Left forelimb (tissue), 1 donor: ENCODE results near the gene JAG1.

Source experiments
- DNase-seq: peaks from one replicate; pipeline ENCODE4 v3.0.0-alpha.2; 2018; ENCODE audit warnings: low spot score

JAG1 gene

DNA sequence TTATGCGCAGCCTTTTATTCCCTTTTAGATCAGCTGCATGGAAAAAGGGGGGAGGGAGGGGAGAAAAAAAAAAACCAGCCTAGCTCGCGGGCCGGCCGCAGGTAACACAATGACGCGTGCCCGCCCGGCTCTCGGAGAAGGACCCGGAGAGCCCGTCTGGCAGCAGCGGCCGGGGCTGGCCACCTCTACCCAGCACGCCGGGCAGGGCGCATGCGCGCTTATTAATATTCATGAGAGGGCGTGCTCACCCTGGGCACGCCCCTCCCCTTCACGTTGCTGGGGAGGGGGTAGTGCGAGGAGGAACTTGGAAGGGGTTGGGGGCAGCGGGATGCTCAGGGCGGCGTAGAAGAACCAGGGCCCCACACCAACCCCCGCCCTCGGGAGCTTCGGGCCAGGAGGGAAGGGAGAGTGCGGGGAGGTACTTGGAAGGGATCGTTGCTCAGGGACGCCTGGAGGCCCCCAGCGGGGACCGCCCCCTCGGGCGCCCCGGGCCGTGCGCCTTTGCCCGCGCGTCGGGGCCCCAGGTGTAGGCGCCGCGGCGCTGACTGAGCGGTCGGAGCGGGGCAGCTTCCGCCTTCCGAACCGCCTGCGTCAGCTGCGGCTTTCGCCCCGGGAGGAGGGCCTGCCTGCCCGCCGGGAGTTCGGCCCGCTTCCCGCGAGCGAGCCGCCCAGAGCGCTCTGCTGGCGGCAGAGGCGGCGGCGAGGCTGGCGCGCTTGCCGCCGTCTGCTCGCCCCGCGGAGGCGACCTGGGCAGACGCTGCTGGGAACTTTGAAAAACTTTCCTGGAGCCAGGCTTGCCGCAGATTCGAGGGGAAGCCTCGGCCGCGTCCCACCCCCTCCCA is at the start of gene JAG1:
JAG1 (minus strand) TSS at position 158 of the 842 bp plus-strand sequence. CDS start 469 bp downstream, outside the sequence.
- DNase-seq = peak; percentile 95

DNA sequence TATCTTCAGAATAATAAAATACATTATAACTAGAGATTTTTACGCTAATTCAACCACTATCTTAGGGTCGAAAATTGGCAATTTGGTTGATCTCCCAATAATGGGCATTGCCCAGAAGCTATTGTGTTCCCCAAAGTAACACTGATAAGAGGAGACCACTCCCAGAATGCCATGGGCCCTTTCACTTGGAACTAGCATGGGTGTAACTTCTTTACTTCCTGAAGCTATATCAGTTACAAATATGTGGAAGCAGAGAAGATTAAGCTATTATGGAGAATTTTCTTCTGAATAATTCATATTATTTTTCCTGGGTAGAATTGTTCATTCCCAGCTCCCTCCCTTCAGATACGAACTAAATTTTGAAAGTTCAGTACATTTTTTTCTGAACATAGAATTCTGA is 48.2 kb upstream of the JAG1 start:
- DNase-seq = no peak

DNA sequence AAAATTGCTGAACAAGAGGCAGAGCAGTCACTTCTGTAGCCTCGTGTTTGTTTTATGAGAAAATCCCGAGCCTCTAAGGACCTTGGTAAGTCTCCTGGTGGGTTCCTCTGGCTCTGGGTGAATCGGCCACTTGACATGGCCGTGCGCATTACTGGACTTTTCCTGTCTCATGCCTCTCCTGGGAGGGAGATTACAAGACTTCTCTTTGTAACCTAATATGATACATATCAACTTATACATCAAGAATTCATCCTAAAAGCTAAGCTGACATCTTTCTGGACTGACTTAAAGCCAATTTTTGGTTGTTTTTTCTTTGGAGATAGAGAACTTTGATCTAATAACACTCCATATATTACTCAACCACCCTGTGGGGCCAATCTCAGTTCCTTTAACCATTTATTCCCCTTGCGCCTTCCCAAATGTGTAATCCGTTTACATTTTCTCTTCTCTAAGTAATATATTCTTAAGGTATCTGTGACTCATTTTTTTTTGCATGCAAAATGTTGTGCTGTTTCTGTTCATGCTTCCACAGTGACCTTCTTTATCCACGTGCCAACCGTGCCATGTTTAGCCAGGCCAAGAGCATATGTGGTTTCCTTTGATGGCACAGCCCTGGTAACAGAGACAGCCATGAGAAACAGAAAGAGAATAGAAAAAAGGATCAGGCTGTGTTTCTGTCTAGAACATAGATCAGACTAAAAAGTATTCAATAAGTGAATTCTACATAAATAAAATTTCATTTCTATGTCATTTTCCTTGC is 47.5 kb upstream of the JAG1 start:
- no peak for DNase-seq

DNA sequence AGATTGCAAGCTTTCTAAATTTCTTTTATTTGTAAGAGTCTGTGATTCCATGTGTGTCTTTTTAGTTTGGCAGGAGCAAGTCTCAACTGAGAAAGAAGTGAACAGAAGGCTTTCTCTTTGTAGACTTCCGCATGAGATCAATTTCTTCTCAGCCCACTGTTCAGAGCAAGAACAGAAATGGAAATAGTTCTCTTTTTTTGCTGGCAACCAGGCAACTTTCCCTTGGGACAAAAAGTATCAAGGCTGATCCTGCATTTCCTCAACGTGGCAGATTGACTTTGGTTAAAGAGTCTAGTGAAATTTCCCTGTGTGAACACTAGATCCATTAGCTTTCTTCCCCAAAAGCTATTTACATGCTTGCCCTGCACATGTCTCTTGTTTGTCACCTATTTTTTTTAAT is 46.8 kb upstream of the JAG1 start:
- no peak for DNase-seq

DNA sequence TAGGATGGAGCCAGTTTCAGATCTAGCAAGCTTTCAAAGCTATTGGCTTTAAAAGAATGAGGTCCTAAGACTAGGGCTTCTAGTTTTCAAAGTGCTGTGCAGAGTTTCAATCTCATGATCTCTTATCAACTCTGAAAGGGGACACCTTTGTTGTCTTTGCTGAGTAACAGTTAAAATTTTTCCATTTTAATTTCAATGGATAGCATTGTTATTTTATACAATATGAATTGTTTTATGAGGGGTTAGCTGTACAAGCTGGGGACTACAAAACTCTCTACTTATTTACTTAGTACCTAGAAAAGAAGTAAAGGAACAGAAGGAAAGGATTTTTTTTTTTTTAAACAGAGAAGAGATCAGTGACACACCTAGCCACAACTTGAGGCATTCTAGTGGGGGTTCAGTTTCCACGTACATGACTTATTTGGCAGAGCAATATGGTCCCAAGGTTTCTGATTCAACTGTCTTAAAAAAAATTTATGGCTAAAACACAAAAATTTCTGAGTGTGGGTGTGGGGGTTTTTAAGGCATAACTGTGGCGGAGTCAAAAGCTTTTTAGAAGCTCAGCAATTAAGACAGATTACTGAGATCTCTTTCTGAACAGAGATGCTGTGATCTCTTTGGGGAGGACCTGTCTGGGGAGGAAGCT is 46.1 kb upstream of the JAG1 start:
- no peak for DNase-seq

DNA sequence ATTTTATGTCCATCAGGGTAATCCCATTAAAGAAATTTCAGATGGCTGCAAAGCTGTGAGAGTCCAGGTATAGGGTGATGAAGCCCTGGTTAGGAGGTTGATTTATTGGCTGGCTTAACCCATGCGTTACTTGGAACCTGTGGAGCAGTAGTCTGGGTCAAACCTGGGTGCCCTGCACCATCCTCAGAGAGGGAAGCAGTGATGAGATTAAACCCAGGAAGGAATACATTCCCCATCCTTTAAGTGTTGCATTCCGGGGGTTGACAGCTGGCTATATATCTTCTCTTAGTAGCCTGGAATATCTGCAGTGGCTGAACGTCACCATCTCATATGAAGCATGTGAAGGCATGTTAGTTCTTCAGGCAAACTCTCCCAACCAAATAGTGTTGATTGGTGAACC is 44.9 kb upstream of the JAG1 start:
- no peak for DNase-seq

DNA sequence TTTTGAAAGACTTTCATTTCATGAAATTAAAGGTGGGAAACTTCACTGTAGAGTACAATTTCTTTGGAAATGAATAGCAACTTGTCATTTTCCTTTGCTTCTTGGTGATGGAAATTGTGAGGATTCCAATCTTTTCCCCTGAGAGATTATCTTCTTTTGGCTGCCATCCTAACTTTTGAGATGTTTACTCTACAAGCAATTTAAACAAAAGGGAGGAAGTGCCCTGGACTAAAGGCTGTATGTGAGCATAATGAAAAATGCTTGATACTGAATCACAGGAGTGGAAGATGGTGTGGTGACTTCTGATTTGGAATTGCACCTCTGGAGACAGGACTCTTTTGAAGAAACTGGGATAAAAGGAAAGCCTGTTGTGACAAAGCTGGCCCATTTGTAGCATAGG is 43.1 kb upstream of the JAG1 start:
- no peak for DNase-seq

DNA sequence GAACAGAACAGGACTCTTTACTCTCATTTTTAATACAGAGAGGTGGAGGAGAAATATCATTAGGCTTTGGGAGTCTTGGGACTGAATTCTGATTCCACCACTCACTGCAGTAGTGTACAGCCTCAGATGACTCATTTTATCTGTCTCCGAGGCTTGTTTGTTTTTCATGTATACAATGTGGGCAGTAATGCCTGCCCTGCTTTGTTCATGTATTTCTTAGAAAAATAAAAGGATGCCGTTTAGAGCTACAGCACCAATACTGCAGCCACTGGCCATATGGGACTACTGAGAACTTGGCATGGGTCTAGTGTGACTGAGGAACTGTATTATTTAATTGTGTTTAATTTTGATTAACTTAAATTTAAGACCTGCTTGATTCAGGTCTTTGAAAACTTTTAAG is 41.2 kb upstream of the JAG1 start:
- no peak for DNase-seq

DNA sequence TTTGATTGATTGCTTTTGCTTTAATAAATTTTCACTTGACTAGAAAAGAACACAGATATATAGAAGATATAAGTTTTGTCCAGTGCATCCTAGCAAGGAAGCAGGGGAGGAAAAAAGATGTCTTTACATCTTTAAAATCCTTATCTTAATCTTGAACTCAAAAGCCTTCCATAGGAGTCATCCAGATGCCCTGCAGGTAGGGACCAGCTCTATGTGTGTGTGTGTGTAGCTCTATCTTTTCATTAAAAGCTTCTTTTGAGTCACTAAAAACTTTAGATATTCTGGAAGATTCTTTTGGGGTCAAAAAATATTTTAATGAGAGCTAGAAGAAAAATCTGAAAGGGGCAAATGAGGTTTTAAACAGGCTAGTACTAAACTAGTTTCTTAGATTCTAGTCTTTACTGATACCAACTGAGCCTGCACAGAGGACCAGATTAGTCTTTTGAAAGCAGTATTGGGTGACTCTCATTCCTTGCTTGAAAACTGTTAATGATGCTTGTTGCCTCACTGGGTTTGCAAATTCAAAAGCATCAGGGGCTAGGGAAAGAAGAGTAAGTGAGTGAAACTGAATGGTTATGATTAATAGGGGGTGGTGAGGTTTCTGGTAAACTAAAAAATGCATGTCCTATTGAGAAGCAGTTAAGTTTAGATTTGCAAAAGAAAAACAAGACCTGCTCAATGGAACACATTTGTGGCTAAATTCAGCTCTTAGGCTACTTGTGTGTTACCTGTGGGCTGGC is 40.6 kb upstream of the JAG1 start:
- DNase-seq = no peak

DNA sequence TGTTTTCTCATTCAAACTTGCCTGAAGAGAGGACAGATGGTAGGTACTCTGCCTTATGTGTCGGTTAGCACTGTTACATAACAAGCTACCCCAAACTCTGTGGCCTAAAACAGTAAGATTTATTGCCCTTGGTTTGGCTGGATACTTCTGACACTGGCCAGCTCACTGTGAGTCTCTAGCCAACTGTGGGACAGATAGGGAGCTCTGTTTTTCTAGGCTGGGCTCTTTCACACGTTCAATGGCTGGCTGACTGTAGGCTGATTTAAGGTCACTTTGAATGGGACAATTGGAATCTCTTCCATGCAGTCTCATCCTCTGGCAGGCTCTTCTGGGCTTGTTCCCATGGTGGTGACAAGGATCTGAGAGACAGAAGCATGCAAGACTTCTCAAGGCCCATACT is 39.4 kb upstream of the JAG1 start:
- no peak for DNase-seq

DNA sequence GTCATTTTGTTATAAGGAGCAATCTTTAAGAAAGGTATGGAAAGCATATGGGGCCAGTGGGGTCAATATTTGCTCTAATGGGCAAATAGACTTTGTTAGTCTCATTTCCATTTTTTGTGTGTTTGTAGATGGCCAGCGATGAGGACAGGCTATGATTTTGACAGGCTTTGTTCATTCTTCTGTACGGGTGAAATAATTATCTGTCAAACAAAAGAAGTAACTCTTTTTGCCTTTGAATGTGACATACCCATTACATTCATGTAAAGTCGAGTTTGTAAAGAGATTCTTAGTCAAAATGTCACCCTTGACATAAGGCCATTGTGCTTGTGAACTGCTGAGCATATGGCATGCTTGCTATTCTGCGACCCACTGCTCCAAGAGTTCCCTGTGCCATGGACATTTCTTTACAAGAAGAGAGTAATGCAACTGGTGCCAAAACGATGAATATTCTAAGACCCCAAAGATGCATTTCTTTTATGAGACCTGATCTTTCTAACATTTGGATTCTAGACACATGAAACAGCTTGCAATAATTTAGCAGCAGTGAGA is 38.2 kb upstream of the JAG1 start:
- no peak for DNase-seq

DNA sequence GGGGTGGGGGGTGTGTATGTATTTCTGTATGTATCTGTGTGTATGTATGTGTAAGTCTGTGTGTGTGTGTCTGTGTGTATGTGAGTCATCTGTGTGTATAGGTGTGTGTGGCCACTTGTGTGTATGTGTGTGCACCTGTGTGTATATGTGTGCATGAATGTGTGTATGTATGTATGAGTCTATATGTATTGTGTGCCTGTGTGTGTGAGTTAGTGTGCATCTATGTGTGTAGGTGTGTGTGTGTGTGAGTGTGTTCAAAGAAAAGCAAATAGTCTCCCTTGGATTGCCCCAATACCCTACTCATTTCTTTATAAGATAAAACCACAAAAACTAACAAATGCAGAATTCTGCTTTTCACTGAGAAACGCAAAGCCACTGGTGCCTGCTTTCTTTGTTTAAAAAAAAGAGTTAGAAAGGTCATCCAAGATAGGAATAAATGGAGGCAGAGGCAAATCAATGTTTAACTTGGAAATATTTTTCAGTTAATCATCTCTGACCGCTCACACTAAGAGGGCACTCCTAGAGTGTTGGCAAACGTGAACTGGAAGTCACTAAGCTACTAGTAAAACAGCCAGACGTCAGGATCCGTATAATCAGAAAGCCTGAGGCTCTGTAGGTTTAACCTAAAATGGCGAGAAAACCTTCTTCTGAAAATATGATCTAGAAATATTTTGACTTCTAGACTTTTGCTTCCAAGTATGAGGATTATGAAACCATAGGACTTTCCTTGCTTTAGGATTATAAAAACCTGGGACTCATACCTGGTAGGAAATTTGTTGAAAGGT is 37.4 kb upstream of the JAG1 start:
- DNase-seq = no peak

DNA sequence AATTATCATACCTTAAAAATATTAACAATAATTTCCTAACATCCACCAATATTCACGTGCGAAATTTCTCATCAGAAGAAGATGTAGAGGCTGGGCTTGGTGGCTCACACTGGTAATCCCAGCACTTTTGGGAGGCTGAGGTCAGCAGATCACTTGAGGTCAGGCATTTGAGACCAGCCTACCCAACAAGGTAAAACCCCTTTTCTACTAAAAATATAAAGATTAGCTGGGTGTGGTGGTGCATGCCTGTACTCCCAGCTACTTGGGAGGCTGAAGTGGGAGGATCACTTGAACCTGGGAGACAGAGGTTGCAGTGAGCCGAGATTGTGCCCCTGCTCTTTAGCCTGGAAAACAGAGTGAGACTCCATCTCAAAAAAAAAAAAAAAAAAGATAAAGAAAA is 36.1 kb upstream of the JAG1 start:
- DNase-seq = no peak

DNA sequence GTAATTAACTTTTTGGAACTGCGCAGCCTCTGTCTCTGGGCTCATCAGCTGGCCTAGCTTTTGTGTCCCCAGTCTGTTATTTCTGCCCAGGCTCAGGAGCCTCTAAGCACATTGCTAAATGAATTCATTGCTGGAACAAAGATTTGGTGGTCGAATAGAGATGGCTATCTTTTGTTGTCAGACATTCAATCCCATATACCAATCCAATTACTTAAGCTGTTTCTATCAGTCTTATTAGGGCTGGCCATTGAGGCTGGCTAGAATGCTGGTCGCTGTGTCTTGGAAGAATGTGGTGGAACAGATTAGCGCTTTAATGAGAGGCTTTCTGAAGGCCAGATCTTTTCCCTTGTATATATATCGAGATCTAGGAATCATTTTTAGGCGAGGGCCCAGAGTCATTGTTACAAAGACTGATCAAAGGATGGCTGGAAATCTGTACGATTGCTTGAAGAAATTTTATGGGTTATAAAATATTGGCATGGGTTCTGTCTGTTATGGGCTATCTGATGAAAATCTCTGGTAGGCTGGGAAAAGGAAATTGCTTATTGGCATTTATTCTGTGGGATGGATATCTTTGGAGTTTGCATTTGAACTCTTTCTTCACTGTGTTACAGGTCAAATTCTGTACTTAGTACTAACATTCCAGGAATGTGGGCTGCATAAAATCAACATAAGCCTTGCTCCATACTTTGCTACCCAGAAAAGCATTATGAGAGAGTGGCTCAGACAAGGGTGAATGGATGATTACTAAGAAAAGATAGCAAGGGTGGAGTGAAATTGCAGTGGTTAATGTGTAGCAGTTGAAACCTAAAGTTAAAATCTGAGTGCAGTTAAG is 34.8 kb upstream of the JAG1 start:
- no peak for DNase-seq

DNA sequence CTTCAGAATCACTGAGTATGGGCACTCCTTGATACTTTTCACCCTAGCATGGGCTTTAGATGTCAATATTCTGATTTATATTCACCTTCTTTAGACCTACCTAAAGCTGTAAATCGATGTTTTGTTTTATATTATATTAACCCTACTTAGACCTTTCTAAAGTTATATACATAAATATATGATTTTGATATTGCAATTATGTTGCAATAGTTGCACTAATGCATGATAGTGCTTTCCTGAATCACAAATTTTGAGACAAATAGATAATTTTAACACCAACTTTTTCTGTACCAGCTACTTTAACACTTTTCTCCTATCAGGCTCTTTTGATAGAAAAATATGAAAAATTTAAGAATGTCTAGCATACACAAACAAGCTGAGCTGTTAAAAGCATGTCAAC is 34.0 kb upstream of the JAG1 start:
- DNase-seq = no peak

DNA sequence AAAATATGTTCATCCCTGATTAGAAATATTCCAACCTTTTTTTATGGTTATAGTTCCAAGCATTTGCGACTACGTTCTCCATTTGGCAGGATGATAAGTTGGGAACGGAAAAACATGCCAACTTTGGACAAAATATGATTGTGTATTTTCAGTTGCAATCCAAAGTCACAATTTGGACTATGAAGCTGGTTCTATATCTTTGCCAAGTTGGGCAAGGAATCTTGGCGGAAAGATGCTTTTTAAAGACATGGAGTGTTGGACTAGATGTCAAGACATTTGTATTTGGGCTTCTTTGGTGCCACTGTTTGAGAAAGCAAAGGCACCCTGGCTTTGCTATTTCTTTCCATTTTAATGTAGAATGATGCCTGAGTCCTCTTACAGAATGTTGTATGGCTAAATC is 33.3 kb upstream of the JAG1 start:
- DNase-seq = no peak

DNA sequence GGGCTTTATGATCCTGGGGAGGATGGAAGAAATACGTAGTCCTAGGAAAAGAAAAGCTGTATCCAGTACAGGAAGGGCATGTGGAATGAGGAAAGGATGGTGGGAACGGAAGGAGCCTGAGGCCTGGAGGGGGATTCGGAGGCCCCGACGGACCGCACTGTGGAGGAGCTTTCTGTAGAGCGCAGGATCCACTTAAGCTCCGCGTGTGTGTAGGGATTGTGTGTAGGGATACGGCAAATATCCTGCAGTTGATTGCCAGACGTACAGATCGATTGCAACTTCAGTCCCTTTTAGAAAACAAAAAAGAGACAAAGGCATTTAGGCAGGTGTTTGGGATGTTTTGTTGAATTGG is 32.6 kb upstream of the JAG1 start:
- no peak for DNase-seq

DNA sequence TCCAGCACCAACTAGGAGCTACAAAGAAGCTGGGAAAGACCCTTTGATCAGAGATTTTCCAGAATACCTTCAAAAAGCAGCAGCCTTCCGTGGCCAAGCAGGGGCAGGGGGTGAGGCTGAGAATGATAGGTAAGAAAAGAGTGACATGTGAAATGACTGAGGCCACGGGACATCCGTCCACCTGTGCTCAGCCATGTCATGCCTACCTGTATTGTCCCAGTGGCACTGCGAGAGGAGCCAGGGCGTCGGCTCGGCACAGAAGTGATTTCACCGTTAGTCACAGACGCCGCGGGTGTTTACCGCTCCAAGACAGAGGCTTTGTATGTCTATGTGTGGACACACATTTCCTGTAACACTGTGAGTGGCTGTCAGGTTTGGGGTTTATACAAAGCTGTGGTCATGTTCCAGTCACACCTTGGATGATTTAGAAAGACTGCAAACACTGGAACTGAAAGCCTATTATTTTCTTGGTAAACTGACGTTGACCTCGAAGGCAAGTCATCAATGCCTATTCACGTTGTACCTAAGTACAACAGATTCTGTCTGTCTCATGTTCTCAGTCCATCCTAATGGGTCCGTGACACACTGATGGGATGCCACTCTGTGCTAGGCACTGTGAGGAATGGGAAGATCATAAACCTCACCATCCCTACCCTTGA is 32.1 kb upstream of the JAG1 start:
- DNase-seq = no peak

DNA sequence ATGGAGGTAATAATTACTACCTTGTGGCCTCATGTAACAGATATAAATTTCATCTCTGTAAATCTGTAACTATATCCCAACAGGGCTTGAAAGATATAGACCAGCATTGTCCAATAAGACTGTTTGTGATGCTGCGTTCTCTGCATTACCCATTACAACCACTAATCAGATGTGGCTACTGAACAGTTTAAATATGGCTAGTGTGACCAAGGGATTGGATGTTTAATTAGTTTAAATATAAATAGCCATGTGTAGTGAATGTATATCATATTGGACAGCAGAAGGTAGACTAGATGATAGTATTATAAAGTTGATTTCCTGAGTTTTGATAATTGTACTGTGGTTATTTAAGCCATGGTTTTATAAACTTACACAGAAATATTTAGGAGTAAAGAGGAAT is 27.8 kb upstream of the JAG1 start:
- DNase-seq = no peak

DNA sequence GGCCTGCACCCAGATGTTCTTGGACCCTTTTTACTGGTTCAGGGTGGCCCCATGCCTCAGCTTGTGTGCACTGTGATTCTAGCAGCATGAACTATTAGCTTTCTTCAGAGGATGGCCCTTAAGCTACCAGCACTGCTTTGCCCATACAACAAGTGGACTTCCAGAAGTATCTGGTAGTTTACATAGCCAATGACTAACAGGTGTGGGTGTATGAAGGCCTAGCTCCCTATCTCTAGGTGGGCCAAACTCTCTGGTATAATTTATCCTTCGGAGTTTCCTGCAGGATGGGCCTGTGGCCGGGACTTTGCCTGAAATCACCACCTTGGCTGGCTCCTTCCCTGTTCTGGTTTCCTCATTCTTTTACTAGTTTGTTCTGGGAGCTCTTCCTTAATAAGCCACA is 26.1 kb upstream of the JAG1 start:
- no peak for DNase-seq
